Endothelial cell of umbilical vein (primary cell): ENCODE results near the gene POP5. TPM values are rescaled to one million over a fixed set of nuclear protein-coding genes. Genes with fewer than 3 reads are reported as not detected.

ENCODE experiments used
- BruUV-seq: library from RNA; stranded (reverse); fragments of 400-500 nt; replicated peaks from 2 replicates; lab custom pipeline; 2021; lab: Mats Ljungman, UMichigan
- CTCF ChIA-PET: fragments of 300-600, 350-600 bp; sonication (Branson Sonifier 250); formaldehyde crosslinking; loops from one replicate; lab custom pipeline; 2021; ENCODE audit warnings: antibody characterized with exemption, inconsistent platforms; lab: Charles Lee
- POLR2A ChIA-PET: fragments of 300-600, 350-600 bp; sonication (Branson Sonifier 250); formaldehyde crosslinking; loops from one replicate; lab custom pipeline; 2021; ENCODE audit warnings: antibody characterized with exemption, inconsistent platforms; lab: Charles Lee
- DNase-seq: peaks from one replicate; pipeline ENCODE4 v3.0.0-alpha.2; 2011; ENCODE audit warnings: low read depth, low spot score
- FAIRE-seq: peaks from 2 replicates; lab custom pipeline; 2011; peaks lifted over from hg19 to GRCh38; lab: Jason Lieb, UNC
- H2AFZ ChIP-seq: 2 replicates; pipeline ENCODE4 v1.6.0; 2012; ENCODE audit warnings: low read depth, low read length, control low read depth, inconsistent platforms
- H3K27ac ChIP-seq: 2 replicates; pipeline ENCODE4 v1.5.1; 2011; ENCODE audit warnings: low read depth, mild to moderate bottlenecking, control low read depth, low read length, moderate library complexity; ENCODE audit not compliant: insufficient read depth
- H3K27me3 ChIP-seq, 2 experiments: 2 replicates each; pipeline versions ENCODE4 v1.6.0 to v1.6.1; 2011; ENCODE audit warnings: low read length in 2 of 2, mixed read lengths in 1 of 2; ENCODE audit not compliant: control insufficient read depth in 2 of 2, insufficient read depth in 2 of 2
- H3K36me3 ChIP-seq, 2 experiments: 2 replicates in 1 of 2; 3 replicates in 1 of 2; pipeline ENCODE4 v1.5.1; 2011; ENCODE audit warnings: low read length in 2 of 2, mild to moderate bottlenecking in 1 of 2, moderate library complexity in 1 of 2; ENCODE audit not compliant: control insufficient read depth in 2 of 2, insufficient read depth in 2 of 2; ENCODE audit errors: extremely low read depth in 1 of 2
- H3K4me1 ChIP-seq: 3 replicates; pipeline ENCODE4 v1.5.1; 2011; ENCODE audit warnings: mild to moderate bottlenecking, low read length; ENCODE audit not compliant: control insufficient read depth, insufficient read depth; ENCODE audit errors: extremely low read depth
- H3K4me2 ChIP-seq: 2 replicates; pipeline ENCODE4 v1.6.1; 2011; ENCODE audit warnings: low read length, control low read depth, mixed read lengths; ENCODE audit not compliant: insufficient read depth
- H3K4me3 ChIP-seq, 3 experiments: fragments of 200-600 bp in 1 of 3; sonication (generic), shearing (Covaris generic) in 1 of 3; replicated peaks in 1 of 3; 2 replicates each; pipeline ENCODE4 v1.5.1; 2011 to 2016; ENCODE audit warnings: control low read depth in 3 of 3, low read length in 3 of 3, mild to moderate bottlenecking in 2 of 3, inconsistent platforms in 1 of 3, low read depth in 1 of 3, moderate library complexity in 1 of 3; ENCODE audit not compliant: insufficient read depth in 1 of 3
- H3K79me2 ChIP-seq: 2 replicates; pipeline ENCODE4 v1.6.0; 2012; ENCODE audit warnings: low read length, inconsistent platforms; ENCODE audit not compliant: control insufficient read depth, insufficient read depth
- H3K9ac ChIP-seq: replicated peaks from 2 replicates; pipeline ENCODE3; 2011; ENCODE audit warnings: low read length, control low read depth; ENCODE audit not compliant: insufficient read depth; ENCODE audit errors: extremely low read depth
- H3K9me1 ChIP-seq: replicated peaks from 3 replicates; pipeline ENCODE4 v1.6.0; 2011; ENCODE audit warnings: mild to moderate bottlenecking, low read length; ENCODE audit not compliant: control insufficient read depth, insufficient read depth; ENCODE audit errors: extremely low read depth
- H3K9me3 ChIP-seq: replicated peaks from 2 replicates; pipeline ENCODE4 v1.5.1; 2012; ENCODE audit warnings: low read length, inconsistent platforms; ENCODE audit not compliant: control insufficient read depth, insufficient read depth
- H4K20me1 ChIP-seq: replicated peaks from 2 replicates; pipeline ENCODE3; 2011; ENCODE audit warnings: mild to moderate bottlenecking, low read length; ENCODE audit not compliant: control insufficient read depth, insufficient read depth; ENCODE audit errors: extremely low read depth
- CTCF ChIP-seq, 2 donors: IDR thresholded peaks; 1 replicate in 1 of 2; 2 replicates in 1 of 2; pipeline ENCODE4 v1.5.1; 2011; ENCODE audit warnings: low read length in 2 of 2, mild to moderate bottlenecking in 2 of 2, moderate library complexity in 2 of 2, control low read depth in 1 of 2, inconsistent platforms in 1 of 2, low read depth in 1 of 2; ENCODE audit not compliant: insufficient read depth in 1 of 2; ENCODE audit errors: extremely low read depth in 1 of 2
- EZH2 ChIP-seq: IDR thresholded peaks from 2 replicates; pipeline ENCODE4 v1.6.1; 2012; ENCODE audit warnings: borderline replicate concordance, low read depth, mild to moderate bottlenecking, moderate library complexity, low read length, inconsistent platforms; ENCODE audit not compliant: severe bottlenecking
- FOS ChIP-seq: IDR thresholded peaks from 2 replicates; pipeline ENCODE4 v1.6.1; 2011; ENCODE audit warnings: mild to moderate bottlenecking, low read length, moderate library complexity, borderline replicate concordance; ENCODE audit not compliant: insufficient read depth
- GATA2 ChIP-seq: IDR thresholded peaks from 2 replicates; pipeline ENCODE4 v1.7.0; 2011; ENCODE audit warnings: low read depth, mild to moderate bottlenecking, moderate library complexity, mixed read lengths, low read length; ENCODE audit not compliant: insufficient read length, insufficient read depth
- JUN ChIP-seq: IDR thresholded peaks from 2 replicates; pipeline ENCODE4 v1.6.1; 2011; ENCODE audit warnings: borderline replicate concordance, low read depth; ENCODE audit not compliant: insufficient read length, insufficient read depth
- MAX ChIP-seq: IDR thresholded peaks from 2 replicates; pipeline ENCODE4 v1.6.1; 2011; ENCODE audit not compliant: insufficient read depth, insufficient read length
- MYC ChIP-seq: IDR thresholded peaks from one replicate; pipeline ENCODE4 v1.6.1; 2011; ENCODE audit warnings: mild to moderate bottlenecking, low read depth, low read length
- POLR2A ChIP-seq: IDR thresholded peaks from 2 replicates; pipeline ENCODE4 v1.6.1; 2012; ENCODE audit warnings: low read depth, mild to moderate bottlenecking, control low read depth, low read length
- POLR2AphosphoS5 ChIP-seq: IDR thresholded peaks from 2 replicates; pipeline ENCODE4 v1.6.1; 2012; ENCODE audit warnings: low read depth, mild to moderate bottlenecking, control low read depth, low read length, moderate library complexity; ENCODE audit not compliant: insufficient read depth
- dilution Hi-C: fragments of 300-500 bp; cut with MboI; formaldehyde crosslinking; loops from one replicate; pipeline ENCODE4 v1.15.0; 2019; ENCODE audit warnings: low sequenced_read_pairs; ENCODE audit not compliant: extremely low pct_ligation_motif_present
- intact Hi-C: fragments of 100-400 bp; cut with micrococcal nuclease; formaldehyde crosslinking; loops from one replicate; pipeline ENCODE4 v1.10.0; 2022
- polyA plus RNA-seq, 4 experiments: library from polyadenylated mRNA; depleted of rRNA in 3 of 4; stranded (reverse) in 3 of 4; unstranded in 1 of 4; fragments of >200 nt; gene quantifications; 2 replicates each; pipeline versions ENCODE4 v1.2.1 to v1.2.3, GENCODE V29; 2011 to 2012; ENCODE audit warnings: missing spikeins in 1 of 4
- total RNA-seq: library from RNA; stranded (reverse); gene quantifications from 2 replicates; pipeline ENCODE4 v1.2.3, GENCODE V29; 2021

POP5 gene
- total and polyA plus RNA-seq, 2 donors (not counting 3 experiments of a cell fraction or from before 2014, with no cell fraction given): 25.7 to 60.2 TPM

GRCh38 chr12:120590741-120591407 is 9.7 kb upstream of the POP5 start:
- dilution Hi-C loops (no loop called here), intact Hi-C loops (no loop called here)
- H3K79me2 ChIP-seq: no peaks in the 10 kb centered on the region
- no peaks in the 10 kb centered on the region for H3K9me1 ChIP-seq
- ChIA-PET POLR2A (no interaction called here), CTCF (interaction anchor here (0.6 to 1.4 kb wide), 3 partner anchors 58 to 381 kb away, joined by 3 to 4 read pairs (median 4); no protein-coding TSS in a partner anchor)
- H3K27me3 ChIP-seq: peaks cover 0 to 3% of the 10 kb centered on the region in 2 experiments
- no peaks in the 10 kb centered on the region for H3K4me1 ChIP-seq
- TF ChIP-seq FOS (no peak), EZH2 (no peak), MYC (no peak), GATA2 (no peak), MAX (no peak), JUN (no peak), CTCF (IDR thresholded peaks at IDR 0.05; ENCODE audit: extremely low read depth in 1 of 2, insufficient read depth in 1 of 2, low read depth in 1 of 2, low read length in 2 of 2) (no peak), POLR2AphosphoS5 (no peak), POLR2A (no peak)
- H3K4me3 ChIP-seq: no peak overlapping the region
- no peaks in the 10 kb centered on the region for H3K9me3 ChIP-seq
- DNase-seq (no peak), FAIRE-seq (no peak)
- no peaks in the 10 kb centered on the region for H4K20me1 ChIP-seq
- no peaks in the 10 kb centered on the region for H3K36me3 ChIP-seq
- no TSS peak for BruUV-seq
- no peak overlapping the region for H3K9ac ChIP-seq
- H3K4me2 ChIP-seq: no peak overlapping the region
- H2AFZ ChIP-seq: no peak overlapping the region
- no peak overlapping the region for H3K27ac ChIP-seq
